HK-2 (cell line): ENCODE measurements around the gene XRCC4.
A peak's percentile ranks its signal among the peaks of the same experiment; 100 is the strongest.

Experiments
- DNase-seq: peaks from one replicate; pipeline ENCODE4 v3.0.0-alpha.2; 2018; ENCODE audit not compliant: unreplicated experiment

XRCC4 gene

DNA sequence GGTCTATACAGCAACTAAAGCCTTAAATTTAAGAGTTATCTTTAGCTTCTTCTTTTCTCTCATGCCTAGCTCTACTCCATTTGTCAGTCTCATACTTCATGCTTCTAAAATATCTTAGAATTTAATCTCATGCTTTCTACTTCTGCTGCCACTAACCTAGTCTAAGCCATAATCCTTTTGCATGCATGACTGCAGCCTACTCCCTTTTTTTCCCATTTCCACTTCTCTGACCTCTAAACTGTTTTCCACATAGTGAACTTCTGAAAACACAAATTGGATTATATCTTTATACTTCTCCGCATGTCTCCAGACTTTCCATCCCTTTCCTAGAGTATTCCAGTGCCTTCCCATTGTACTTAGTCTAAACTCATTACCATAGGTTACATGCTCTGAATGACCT is 193.0 kb downstream of the XRCC4 start:
- no peak for DNase-seq

- DNase-seq: no peak
These were observed 199.8 kb downstream of the XRCC4 start for GRCh38 chr5:83277154-83277553.

DNA sequence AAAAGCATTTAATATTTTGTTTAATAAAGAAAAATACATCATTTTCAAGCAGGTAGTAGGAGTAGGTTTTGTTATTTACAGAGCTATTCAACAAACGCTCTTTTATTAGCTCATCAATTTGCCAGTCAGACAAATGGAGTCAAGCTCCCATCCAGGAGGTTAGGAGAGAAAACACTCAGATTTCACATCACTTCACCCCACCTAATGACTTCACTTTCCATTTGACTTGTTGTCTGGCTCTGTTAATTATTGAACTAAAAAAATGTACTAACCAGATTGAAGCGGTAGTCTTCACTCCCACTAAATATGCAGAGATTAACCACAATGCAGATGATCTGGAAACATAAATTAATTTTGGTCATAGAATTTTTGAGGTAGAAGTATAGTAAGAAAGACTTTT is 200.6 kb downstream of the XRCC4 start:
- DNase-seq: no peak

- no peak for DNase-seq
These were observed 203.8 kb downstream of the XRCC4 start for GRCh38 chr5:83281176-83281575.

DNA sequence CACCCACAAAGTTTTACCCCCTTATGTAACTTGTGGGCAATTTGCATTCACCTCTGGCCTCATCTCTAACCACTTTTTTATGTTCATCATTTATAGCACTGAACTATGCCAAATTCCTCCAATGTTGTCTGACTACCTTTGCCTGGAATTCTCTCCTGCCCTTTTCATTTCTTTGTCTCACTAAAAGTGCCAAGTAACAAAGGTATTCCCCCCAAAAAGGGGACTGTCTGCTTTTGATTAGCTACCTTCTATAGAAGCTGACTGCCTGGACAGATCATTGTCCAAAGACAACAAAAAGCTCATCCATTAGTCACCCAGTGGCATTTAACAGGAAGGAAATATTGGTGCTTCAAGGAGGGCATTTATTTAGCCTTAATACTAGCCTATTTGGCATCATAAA is 204.3 kb downstream of the XRCC4 start:
- no peak for DNase-seq

GRCh38 chr5:83283761-83284160 is 206.4 kb downstream of the XRCC4 start:
- DNase-seq: no peak

DNA sequence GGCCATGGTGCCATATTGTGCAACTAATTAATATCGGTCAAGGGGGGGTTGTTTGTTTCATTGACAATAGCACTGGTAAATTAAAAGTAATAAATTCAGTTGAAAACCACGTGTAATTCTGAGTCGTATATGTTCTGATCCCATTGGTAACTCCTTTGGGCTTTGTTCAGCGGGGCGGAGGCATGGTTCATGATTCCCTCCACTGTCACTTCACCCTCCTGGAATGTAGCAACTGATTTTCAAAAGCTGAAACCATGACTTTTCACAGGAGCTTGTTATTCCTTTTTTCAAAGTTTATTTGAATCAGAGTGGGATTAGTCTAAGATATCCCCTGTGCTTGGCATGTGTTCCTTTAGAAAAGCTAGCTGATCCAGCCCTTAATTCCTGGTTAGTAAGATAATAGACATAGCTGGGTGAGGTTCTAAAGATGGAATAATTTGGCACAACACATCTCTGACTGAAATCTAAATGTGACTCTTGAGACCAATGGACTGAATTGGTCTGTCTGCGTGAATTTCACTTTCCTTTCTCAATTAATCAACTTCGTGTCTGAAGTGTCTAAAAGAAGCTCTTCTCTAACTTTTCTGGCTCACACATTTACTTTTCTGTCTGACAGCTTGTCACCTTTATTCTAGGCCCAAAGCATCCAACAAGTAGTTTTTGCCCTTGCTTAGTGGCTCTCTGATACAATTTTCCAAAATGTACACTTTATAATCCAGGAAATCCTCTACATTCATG is 208.5 kb downstream of the XRCC4 start:
- DNase-seq: no peak

DNA sequence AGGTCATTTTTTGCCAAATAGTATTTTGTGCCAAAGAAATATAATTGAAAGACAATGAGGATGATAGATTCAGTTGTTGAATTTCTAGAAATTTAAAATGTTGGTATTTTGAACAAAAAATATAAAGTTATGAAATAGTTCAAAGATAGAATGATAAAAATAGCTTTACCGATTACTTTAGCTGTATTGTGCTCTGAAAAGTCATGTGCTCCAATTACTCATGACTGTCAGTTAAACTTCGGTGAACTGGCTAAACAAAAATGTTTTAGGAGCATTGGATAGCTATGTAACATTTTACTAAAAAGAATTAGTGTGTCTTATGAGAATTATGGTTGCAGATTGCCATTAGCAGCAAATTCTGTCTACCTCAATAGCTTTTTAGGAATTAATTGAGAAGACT is 216.9 kb downstream of the XRCC4 start:
- DNase-seq: no peak

DNA sequence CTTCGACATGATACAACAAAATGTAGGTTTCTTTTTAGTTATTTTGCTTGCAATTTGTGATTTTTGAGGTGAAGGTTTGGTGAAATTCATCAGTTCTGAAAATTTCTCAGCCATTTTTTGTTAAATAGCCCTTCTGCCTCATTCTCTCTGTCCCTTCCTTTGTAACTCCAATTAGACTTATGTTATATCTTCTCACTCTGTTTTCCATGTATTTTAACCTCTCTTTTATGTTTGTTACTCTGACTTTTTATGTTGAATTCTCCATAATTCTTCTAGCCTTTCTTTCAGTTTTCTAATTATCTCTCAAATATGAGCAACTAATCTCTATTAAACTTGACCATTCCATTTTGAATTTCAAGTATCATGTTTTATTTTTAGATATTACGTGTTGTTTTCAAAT is 222.0 kb downstream of the XRCC4 start:
- DNase-seq: no peak

GRCh38 chr5:83306572-83307241 is 229.4 kb downstream of the XRCC4 start:
- DNase-seq: peak; percentile 29

- no peak for DNase-seq
These were observed 235.3 kb downstream of the XRCC4 start for GRCh38 chr5:83312663-83313062.

DNA sequence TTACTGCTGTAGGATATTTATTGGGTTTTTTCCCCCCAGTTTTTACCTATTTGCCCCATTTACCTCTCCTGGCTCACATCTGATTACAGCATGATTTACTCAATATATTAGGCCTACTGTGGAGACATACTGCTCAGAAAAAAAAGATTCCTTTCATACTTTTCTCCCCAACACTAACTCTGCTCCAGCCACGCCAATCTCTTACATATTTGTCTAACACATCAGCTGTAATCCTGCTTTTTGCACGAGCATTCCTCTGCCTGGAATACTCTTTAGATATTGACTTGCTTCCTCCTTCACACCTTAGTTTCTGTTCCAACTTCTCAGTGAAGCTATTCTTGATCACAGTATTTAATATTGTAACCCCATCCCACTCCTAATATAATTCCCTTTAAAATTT is 236.1 kb downstream of the XRCC4 start:
- no peak for DNase-seq

GRCh38 chr5:83321483-83322055 is 244.2 kb downstream of the XRCC4 start:
- DNase-seq: no peak

GRCh38 chr5:83322273-83322924 is 245.1 kb downstream of the XRCC4 start:
- no peak for DNase-seq

DNA sequence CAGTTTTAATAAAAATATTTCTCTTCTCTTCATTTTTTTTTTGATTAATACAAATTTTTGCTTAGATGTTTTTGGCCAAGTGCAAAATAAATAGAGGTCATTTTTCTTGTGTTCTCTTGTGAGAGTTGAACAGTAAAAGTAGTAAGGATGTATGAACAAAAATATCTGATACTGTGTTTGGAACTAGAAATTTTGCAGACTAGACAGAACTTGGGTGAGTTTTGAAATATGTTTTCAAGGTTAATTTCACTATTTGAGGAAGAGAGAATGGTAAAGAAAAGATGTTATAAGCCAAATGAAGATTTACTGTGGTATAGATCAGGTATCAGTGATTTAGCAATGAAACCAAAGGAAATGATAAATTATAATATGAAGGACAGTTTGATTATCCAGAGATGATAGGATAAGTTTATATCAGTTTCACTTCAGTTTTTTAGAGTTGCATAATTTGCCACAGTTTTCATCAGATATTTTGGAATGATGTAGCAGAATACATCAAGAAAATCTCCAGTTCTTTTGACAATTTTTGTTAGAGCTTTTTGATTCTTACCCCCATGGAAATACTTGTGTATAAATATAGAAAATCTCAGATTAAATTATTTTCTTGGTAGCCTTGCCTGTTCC is 246.3 kb downstream of the XRCC4 start:
- no peak for DNase-seq

- no peak for DNase-seq
These were observed 254.5 kb downstream of the XRCC4 start for GRCh38 chr5:83331842-83332241.

GRCh38 chr5:83337453-83338035 is 260.2 kb downstream of the XRCC4 start:
- DNase-seq: no peak

- no peak for DNase-seq
These were observed 263.2 kb downstream of the XRCC4 start for GRCh38 chr5:83340511-83340918.

DNA sequence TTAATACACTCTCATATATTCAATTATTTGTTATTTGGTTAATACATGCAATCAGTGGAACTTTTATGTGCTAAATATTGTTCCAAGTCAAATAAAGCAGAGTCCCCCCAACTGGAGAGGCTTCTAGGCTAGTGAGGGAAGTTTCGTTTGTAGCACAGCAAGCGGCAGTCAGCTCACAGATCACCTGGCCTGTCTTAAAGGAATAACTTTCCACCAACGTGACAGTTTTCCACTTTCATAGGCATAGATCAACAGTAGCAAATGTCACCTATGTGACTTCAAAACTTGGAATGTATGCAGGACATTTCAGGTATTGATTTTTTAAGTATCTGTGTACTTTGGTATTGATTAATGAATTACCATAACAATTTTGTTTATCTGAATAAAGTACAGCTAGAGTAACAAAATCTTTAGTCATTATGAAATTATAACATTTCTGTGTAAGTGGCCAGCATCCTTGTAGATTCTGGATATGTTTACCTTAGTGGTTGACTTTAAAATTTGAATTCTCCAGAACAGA is 264.5 kb downstream of the XRCC4 start:
- DNase-seq: no peak

- DNase-seq: no peak
These were observed 265.1 kb downstream of the XRCC4 start for GRCh38 chr5:83342465-83342864.

DNA sequence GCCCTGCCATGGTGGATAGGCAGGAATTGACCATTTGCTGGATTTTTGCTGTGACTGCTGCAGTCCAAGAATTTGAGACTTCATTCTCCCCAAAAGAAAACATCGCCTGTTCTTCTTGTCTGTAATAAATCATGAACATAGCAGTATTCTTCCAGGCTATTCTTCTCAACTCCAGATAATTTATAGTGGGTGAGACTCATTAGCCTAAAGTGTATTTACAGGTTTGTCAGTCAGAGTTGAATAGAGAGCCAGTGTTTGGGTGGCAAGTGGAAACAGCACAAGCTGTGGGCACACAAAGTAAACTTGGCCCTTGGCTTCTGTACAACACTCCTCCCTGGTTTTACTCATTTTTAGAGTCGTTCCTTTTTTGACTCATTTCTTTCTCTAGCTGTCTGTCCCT is 266.0 kb downstream of the XRCC4 start:
- DNase-seq: no peak

DNA sequence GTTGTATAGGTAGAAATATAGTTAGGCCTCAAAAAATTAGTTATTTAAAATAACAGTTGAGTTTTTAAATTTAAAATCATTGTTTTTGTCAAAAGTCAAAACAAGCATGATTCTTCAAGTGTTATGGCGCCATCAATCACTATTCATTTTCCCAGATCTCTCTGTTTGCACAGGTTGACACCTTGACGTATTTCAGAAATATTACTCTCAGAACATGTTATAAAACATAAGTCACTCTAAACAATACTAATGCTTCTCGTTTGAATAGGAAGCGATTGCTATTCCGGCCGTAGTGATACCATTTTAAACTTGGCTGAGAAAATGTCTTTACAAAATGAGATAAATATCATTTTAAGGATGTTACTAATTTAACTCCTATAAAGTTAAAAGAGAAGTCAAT is 268.1 kb downstream of the XRCC4 start:
- no peak for DNase-seq
